H1 (cell line): ENCODE results near the gene TMPRSS11F. TPM values are rescaled to one million over a fixed set of nuclear protein-coding genes. Genes with fewer than 3 reads are reported as not detected.

Experiments used
- CHD7 ChIP-seq: fragments of 300-600 bp; sonication (generic); IDR thresholded peaks from 2 replicates; pipeline ENCODE4 v1.7.1; 2012; ENCODE audit warnings: low read length, moderate library complexity, mild to moderate bottlenecking, inconsistent platforms; ENCODE audit not compliant: insufficient replicate concordance
- CREB1 ChIP-seq: IDR thresholded peaks from 2 replicates; pipeline ENCODE4 v1.6.1; 2012; ENCODE audit warnings: inconsistent platforms
- NRF1 ChIP-seq: IDR thresholded peaks from 2 replicates; pipeline ENCODE4 v1.6.1; 2011; ENCODE audit warnings: mild to moderate bottlenecking, low read depth, low read length, improper control_type of control experiment
- RXRA ChIP-seq: IDR thresholded peaks from 2 replicates; pipeline ENCODE4 v1.6.1; 2011; ENCODE audit warnings: low read depth, mild to moderate bottlenecking, low read length, moderate library complexity; ENCODE audit not compliant: insufficient read depth
- SP1 ChIP-seq: IDR thresholded peaks from 2 replicates; pipeline ENCODE4 v1.6.1; 2011; ENCODE audit warnings: low read depth, low read length
- polyA plus RNA-seq, 7 experiments: library from polyadenylated mRNA; depleted of rRNA in 3 of 7; stranded (reverse) in 5 of 7; unstranded in 2 of 7; fragments of >200 nt in 5 of 7; fragments of 200-250 nt in 2 of 7; gene quantifications; 1 replicate in 5 of 7; 2 replicates in 1 of 7; 4 replicates in 1 of 7; pipeline versions ENCODE4 v1.2.1 to v1.2.3, GENCODE V29; 2011 to 2013; ENCODE audit warnings: missing spikeins in 2 of 7, mixed read lengths in 2 of 7
- total RNA-seq: library from RNA; stranded (reverse); fragmentation: NEBNext Ultra II Directional; extraction: Animal tissue kit (Norgen Biotek cat#: 25700); gene quantifications from 2 replicates; pipeline ENCODE4 v1.2.1, GENCODE V29; 2021

TMPRSS11F gene
- total and polyA plus RNA-seq, 2 of the 8 experiments (the other 6 are each of a cell fraction or from before 2014, with no cell fraction given), result not detected

- TF ChIP-seq CHD7 (no peak), NRF1 (no peak), CREB1 (no peak), SP1 (no peak), RXRA (no peak)
Observed at GRCh38 chr4:68132342-68132741, 2.7 kb upstream of the TMPRSS11F start (continued).
